ENCODE measurements around the gene CRISPLD2.

The CRISPLD2 gene

GRCh38 chr16:84817613-84818012 is 2.2 kb upstream of the CRISPLD2 start:
- no peak overlapping the region for H3K27ac ChIP-seq
- TF ChIP-seq ZFX (IDR thresholded peaks at IDR 0.05; ENCODE audit: borderline replicate concordance): no peak
- TF ChIP-seq, protein P1, sequence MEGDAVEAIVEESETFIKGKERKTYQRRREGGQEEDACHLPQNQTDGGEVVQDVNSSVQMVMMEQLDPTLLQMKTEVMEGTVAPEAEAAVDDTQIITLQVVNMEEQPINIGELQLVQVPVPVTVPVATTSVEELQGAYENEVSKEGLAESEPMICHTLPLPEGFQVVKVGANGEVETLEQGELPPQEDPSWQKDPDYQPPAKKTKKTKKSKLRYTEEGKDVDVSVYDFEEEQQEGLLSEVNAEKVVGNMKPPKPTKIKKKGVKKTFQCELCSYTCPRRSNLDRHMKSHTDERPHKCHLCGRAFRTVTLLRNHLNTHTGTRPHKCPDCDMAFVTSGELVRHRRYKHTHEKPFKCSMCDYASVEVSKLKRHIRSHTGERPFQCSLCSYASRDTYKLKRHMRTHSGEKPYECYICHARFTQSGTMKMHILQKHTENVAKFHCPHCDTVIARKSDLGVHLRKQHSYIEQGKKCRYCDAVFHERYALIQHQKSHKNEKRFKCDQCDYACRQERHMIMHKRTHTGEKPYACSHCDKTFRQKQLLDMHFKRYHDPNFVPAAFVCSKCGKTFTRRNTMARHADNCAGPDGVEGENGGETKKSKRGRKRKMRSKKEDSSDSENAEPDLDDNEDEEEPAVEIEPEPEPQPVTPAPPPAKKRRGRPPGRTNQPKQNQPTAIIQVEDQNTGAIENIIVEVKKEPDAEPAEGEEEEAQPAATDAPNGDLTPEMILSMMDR (IDR thresholded peaks at IDR 0.05): no peak

GRCh38 chr16:84818133-84818532 is 1.7 kb upstream of the CRISPLD2 start:
- no peak overlapping the region for H3K27ac ChIP-seq
- TF ChIP-seq, protein P1 (IDR thresholded peaks at IDR 0.05): no peak
- no peak for TF ChIP-seq ZFX (IDR thresholded peaks at IDR 0.05; ENCODE audit: borderline replicate concordance)

GRCh38 chr16:84818989-84819643 is 669 bp upstream of the CRISPLD2 start:
- H3K27ac ChIP-seq: no peak overlapping the region
- no peak for TF ChIP-seq ZFX (IDR thresholded peaks at IDR 0.05; ENCODE audit: borderline replicate concordance)
- TF ChIP-seq, protein P1 (IDR thresholded peaks at IDR 0.05): no peak

DNA sequence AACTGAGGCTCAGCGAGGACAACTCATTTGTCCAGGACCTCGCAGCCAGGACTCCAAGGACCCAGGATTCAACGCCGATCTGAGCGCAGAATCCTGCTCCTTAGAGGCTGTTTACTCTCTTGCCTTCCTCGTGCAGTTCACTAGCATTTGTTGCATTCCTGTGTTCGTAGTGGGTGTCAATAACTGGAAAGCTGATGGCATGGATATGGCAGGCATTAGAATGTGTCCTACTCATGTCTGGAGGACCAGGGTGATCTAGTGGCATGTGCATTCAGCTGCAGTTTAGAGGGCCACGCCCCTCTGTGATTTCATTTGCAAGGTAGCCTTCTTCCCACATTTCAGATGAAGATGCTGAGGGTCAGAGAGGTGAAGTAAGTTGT is 510 bp downstream of the CRISPLD2 start:
- TF ChIP-seq, protein P1 (IDR thresholded peaks at IDR 0.05): no peak
- no peak for TF ChIP-seq ZFX (IDR thresholded peaks at IDR 0.05; ENCODE audit: borderline replicate concordance)
- H3K27ac ChIP-seq: no peak overlapping the region

DNA sequence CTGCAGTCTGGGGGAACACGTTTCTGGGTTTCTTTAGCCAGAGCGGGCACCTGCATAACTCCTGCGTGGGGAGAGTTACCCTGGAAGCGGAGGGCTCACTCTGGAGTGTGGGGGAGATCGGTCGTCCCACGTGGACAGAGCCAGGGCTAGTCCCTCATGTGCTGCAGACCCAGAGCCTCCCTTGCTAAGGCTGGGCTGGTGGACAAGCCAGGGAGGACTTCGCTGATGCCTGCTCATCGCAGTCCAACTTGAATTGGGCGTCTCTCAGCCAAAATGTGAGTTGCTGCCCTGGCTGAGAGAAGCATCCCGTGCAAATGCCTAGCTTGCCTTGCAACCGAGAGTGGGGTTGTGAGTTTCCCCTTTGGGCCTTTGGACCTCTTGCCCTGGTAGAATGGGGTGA is 986 bp downstream of the CRISPLD2 start:
- no peak overlapping the region for H3K27ac ChIP-seq
- TF ChIP-seq, protein P1 (IDR thresholded peaks at IDR 0.05): no peak
- no peak for TF ChIP-seq ZFX (IDR thresholded peaks at IDR 0.05; ENCODE audit: borderline replicate concordance)

- no peak for TF ChIP-seq ZFX (IDR thresholded peaks at IDR 0.05; ENCODE audit: borderline replicate concordance)
- TF ChIP-seq, protein P1 (IDR thresholded peaks at IDR 0.05): no peak
- H3K27ac ChIP-seq: no peak overlapping the region
These were observed 1.4 kb downstream of the CRISPLD2 start for GRCh38 chr16:84821179-84821578.

GRCh38 chr16:84821728-84822689 is 2.2 kb downstream of the CRISPLD2 start:
- TF ChIP-seq, protein P1 (IDR thresholded peaks at IDR 0.05): no peak
- no peak overlapping the region for H3K27ac ChIP-seq

Data from 22Rv1 (cell line).